ENCODE results near the gene ARHGDIB. TPM values are rescaled to one million over a fixed set of nuclear protein-coding genes. Genes with fewer than 3 reads are reported as not detected.

ARHGDIB gene
- 0.77 and 0.94 TPM in 2 replicates for polyA plus RNA-seq (2014; cell fraction: cytosol; rRNA removed)
- 0.50 and 3.4 TPM in 2 replicates for polyA plus RNA-seq (2014; cell fraction: nucleus; rRNA removed)

DNA sequence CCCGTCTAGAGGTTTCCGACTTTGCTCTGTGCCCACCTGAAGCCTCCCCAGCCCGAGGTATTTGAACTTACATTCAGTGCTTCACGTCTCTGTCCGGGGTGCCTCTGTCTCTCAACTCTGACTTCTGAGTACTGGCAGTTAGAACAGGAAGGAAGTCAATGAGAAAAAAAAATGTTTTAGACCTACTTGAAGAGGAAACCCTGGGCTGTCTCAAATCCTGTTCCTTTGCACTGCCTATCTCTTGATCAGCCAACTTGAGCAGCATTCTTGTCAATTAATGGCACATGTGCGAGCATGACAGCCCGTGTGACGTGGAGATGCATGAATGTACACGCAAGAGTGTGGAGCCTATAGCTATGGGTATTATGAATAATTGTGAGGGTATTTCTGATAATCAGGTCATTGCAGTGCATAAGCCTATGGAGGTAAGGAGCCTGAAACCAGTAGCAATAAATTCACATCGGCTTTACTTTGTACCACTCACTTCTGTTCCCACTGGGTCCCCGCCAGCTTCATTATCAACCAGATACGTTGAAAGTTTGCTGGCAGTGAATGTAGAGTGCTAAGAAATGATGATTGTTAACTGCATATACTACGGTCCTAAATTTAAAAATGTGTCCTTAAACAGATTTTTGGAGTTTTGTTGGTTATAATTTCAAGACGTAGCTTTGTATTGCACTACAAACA is at the start of gene ARHGDIB:
ARHGDIB (minus strand) TSS at position 136 of the 687 bp plus-strand sequence. CDS start 10,889 bp downstream, outside the sequence.
- DNase-seq (ENCODE audit: low spot score) = peak; percentile 41

DNA sequence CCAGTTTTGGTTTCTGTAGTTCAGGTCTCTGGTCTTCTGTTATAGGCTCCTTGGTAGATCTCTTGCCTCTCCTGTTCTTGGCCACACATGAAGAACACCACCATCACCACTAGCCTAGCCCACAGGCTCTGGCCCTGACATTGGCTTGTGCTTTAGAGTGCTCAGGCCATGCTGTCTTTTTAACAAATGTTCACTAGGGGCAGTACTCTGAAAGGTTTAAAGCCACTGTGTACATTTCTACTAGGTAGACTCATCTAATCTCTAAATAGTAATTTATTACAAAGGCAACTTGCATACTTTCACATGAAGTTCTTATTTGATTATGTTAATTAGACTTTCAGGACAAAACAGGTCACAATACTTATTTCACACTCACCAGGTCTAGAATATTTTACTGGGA is 49.8 kb upstream of the ARHGDIB start:
- no peak for DNase-seq (ENCODE audit: low spot score)

DNA sequence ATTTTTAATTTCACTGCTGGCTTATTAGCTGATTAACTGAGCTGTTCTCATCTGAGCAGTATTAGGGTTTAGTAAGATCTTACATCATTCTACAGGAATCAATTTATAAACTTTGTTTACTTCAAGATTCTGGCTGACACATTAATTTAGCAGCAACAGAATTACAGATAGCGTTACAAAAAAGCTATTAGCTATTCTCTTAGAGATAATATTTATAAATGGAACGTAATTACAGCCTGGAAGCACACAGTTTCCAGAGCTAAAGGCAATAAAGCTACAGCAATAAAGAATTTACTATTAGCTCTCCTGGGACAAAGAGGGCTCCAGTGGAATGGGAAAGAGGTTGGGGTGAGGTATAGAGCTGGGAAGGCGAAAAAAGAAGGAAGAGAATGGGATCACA is 46.1 kb upstream of the ARHGDIB start:
- no peak for DNase-seq (ENCODE audit: low spot score)

DNA sequence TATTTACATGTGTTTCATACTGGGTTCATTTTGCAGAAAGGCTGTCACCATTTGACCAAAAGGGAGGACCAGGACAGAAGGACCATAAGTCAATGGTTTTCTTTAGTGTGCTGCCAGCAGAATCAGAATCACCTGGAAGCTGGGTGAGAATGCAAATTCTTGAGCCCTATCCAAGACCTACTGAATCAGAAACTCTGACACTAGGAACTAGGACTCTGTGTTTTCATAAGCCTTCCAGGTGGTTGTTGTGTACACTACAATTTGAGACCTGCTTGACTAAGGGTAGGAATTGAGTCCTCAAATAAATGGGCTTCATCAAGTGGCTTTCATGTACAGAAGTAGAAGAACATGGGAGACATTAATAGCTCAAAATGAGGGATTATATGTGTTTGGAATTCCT is 43.7 kb upstream of the ARHGDIB start:
- no peak for DNase-seq (ENCODE audit: low spot score)

DNA sequence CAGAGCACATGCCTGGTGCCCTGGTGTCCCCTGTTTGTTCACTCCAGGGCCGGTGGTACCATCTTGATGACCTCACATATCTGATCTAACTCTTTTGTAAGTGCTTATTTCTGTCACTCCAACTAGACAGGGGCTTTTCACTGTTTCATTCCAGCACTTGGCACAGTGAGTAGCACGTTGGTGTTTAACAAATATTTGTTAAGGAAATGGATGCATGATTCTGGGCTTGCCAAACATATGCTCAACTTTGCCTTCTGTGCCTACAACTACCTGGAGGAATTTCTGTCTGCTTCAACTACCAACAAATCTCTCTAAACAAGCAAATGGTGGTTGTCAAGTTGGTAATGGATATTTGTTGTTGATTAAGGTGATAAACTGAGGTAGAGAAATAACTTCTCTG is 43.0 kb upstream of the ARHGDIB start:
- peak; percentile 72 for DNase-seq (ENCODE audit: low spot score)

DNA sequence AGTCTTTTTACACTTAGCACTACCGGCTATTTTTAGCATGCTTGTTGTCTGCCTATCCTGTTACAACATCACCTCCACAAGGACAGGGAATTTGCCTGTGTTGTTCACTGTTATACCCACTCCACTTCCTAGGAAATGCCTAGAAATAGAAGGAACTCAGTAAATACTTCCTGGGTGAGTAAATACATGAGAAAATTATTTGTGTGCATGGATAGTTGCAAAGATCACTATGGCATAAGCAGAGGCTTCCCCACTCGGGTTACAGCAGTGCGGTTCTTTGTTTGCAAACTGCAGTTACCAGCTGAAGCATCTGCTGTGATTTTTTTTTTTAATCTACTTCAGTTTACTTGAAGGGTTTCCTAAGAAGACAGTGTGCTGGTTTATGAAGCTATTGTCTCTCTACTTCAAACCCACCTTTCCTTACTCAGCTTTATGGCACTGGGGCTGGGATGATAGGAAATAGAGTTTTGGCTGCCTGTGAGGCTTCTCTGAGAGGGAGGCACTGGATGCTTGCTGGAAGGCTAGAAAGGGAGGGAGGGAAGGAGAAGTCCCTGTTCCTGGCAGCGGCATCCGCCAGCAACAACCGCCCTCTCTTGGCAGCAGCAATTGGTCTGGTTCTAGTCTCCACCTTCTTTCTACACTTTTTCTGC is 40.5 kb upstream of the ARHGDIB start:
- DNase-seq (ENCODE audit: low spot score) = peak; percentile 53

DNA sequence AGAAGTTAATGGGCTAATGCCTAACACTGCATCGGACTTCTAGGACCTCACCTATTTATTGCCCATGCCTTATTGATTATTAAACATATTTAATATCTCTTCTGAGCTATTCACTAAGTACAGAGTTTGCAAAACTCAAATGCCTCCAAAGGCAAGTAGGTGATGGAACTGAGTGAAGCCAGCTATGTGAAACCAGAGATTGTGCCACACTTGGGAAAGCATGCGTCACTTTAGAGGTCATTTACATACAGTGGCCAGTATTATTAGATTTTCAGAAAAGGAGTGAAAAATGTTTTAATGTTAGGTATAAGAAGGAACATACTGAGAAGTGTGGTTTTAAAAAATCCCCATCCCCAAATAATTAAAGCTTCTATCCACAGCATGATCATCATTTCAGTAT is 39.2 kb upstream of the ARHGDIB start:
- DNase-seq (ENCODE audit: low spot score) = no peak

DNA sequence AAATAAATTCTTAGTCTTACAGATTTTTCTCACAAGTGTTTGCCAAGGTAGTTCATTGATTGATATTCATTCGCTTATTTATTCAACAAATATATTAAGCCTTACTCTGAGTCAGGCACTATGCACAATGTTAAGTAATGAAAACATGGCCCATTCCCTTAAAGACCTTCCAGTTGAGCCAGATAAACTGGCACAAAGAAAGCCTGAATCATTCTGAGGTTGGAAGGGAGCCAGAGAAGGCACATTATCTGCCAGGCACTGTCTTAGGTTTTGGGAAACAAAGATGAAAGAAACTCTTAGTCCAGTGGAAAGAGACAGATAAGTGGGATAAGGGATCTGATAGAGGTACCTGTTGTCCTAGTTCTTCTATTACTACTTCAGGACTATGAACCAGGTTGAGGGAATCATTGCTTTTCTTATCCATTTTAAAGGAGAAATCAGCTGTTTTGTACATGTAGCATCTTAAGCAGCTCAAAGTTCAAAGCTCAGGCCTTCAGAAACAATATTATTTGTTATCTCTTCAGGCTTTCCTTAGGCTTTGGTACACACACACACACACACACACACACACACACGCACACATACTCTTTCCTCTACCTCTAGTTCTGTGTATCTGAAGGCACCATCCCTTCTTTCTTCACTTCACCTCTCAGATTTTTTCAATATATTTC is 38.4 kb upstream of the ARHGDIB start:
- no peak for DNase-seq (ENCODE audit: low spot score)

DNA sequence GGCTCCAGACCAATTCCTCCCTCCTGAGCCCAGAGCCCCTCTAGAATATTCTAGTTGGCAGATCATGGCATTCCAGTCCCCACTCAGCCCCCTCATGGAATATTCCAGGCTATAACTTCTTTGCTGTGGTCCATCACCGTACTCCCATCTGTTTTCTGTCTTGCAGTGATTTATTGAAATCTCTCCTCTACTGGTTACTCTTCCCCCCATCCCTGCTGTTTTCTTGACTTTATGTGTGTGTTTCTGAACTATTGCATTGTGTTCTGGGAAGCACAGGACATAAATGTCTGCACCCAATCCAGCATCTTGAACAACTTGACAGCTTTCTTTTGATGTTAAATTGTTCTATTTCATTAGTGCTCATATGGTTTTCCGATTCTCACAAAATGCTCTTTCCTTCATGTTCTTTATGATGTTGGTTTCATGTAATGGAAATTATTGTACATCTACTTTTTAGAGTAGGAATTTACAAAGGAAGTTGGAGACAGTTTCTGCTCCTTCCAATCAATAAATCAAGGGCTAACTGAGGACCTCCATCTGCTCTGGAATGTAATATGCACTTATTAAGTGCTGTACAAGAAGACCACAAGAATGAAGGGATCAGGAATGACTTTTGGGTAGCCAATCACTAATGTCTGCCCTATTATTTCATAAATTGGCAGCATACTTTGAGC is 37.8 kb upstream of the ARHGDIB start:
- no peak for DNase-seq (ENCODE audit: low spot score)

DNA sequence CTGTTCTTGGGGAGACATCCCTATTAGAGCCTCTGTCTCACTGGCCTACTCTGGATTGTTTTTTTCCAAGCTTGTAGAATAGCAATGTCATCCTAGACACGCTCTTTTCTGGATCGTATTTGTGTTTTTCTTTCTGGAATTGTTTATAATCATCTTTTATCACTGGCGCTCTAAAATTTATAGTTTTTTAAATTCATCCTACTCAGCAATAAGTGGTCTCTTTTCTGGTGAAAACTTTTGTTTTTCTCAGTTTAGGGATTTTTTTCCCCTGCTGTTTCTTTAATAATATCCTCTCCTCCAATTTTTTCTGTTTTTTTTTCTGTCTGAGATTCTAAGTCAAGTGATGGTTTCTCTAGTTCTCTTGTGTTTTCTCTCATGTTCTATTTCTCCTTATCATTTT is 36.6 kb upstream of the ARHGDIB start:
- DNase-seq (ENCODE audit: low spot score) = no peak

DNA sequence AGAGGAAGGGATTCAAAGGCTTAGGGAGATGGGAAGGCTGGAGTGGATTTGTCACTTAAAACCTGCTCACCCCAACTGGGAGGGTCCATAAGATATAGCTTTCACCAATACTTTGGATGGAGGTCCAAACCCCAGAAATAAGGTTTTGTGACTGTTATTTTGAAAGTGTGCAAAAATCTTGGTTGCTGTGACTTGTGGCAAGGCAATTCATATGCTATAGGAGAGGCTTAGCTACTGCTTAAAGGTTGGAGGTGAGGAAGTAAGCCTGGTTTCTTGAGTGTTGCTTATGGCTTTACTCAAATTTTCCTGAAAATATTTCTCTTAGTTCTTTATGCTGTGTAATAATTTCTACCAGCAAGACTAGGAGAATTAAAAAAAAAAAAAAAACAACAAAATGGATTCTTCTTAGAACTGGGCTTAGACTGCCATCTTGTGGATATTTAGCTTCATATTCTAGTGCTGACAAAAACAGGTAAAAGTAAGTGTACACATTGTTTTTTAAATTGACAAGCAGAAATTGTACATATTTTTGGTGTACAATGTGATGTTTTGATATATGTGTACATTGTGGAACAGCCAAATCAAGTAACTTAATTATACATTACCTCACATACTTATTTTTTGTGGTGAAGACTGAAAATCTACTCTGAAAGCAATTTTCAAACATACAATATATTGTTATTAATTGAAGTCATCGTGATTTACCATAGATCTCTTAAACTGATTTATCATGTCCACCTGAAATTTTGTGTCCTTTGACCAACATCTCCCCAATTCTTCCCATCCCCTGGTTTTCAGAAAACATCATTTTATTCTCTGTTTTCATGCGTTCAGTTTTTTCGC is 34.4 kb upstream of the ARHGDIB start:
- DNase-seq (ENCODE audit: low spot score) = peak; percentile 75

DNA sequence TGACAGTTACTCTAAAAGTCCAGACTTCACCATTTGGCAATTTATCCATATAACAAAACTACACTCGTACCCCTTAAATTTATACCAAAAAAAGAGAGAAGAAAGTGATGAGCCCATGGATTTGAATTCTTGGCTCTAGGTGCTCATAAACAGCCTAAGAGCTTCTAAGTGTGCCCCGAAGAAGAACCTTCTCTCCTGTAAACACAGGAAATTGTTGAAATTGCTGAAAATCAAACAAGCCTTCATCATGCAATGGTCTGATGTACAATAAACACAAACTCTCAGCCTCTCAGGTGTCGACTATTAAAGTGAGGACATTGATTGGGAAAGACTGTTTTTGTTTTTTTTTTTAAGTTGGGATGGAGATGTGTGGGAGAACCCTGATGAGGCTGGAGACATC is 33.2 kb upstream of the ARHGDIB start:
- DNase-seq (ENCODE audit: low spot score) = no peak

DNA sequence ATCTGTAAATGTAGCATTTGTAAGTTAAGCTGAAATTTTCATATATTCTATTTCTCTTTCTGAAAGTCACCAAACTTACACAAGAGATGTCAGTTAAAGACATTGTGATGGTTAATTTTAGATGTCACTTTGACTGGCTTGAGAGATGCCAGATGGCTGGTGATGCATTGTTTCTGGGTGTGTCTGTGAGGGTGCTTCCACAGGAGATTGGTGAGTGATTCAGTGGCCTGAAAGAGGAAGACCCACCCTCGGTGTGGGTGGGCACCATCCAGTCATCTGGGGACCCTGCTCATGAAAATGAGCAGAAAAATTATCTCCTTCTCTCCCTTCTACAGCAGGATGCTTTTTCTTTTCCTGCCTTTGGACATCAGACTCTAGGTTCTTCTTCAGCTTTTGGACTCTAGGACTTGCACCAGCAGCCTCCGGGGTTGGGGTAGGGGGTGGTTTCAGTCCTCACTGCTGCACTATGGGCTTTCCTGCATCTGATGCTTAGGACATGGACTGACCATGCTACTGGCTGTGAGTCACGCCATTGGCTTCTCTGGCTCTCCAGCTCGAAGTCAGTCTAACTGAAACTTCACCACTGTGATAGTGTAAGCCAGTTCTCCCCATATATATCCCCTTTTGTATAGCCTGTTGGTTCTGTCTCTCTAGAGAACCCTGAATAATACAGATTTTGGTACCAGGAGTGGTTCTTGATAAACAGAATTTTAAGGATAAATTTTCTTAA is 32.3 kb upstream of the ARHGDIB start:
- peak; percentile 34 for DNase-seq (ENCODE audit: low spot score)

DNA sequence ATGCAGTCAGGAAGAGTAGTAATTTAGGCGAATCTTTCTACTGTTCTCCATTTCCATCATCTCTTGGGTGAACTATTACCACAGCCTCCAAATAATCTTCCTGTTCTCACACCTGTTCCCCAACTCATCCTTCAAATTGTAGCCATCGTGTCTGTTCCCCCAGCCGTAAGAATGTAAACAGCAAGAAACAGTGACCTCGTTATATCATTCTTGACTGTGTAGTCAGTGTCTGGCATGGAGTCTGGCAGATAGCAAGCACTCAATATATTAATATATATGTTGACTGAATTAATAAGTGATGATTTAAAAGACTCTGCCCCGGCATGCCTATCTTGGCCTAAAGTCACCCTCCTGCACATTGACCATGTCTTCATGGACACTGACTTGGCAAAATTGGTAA is 31.7 kb upstream of the ARHGDIB start:
- no peak for DNase-seq (ENCODE audit: low spot score)

DNA sequence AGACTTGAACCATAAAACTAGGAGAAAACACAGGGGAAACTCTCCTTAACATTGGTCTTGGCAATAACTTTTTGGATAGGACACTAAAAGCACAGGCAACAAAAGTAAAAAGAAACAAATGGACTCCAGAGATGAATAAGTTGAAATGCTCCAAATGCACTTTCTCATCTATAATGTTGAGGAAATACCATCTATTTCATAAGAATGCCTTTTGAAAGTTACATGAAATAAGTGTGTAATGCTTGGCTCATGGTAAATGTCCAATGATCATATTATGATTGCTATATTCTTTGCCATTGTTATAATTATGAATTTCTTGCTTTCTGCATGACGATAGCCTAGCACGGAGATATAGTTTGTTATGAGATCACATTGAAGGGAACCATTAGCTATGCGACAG is 31.3 kb upstream of the ARHGDIB start:
- no peak for DNase-seq (ENCODE audit: low spot score)

DNA sequence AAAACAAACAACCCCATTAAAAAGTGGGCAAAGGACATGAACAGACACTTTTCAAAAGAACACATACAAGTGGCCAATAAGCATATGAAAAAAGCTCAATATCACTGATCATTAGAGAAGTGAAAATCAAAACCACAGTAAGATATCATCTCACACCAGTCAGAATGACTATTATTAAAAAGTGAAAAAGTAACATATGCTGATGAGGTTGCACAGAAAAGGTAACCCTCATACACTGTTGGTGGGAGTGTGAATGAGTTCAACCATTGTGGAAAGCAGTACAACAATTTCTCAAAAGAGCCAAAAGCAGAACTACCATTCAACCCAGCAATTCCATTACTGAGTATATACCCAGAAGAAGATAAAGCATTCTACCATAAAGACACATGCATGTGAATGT is 29.7 kb upstream of the ARHGDIB start:
- DNase-seq (ENCODE audit: low spot score) = no peak

DNA sequence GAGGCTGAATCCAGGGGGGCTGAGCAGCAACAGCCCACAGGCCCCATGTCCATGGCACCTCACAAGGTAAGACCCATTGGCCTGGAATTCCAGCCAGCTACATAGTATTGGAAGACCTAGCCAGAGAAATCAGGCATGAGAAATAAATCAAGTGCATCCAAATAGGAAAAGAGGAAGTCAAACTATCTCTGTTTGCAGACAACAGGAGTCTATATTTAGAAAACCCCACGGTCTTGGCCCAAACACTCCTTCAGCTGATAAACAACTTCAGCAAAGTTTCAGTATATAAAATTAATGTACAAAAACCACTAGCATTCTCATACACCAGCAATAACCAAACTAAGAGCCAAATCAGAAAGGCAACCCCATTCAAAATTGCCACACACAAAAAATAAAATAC is 28.4 kb upstream of the ARHGDIB start:
- DNase-seq (ENCODE audit: low spot score) = no peak

DNA sequence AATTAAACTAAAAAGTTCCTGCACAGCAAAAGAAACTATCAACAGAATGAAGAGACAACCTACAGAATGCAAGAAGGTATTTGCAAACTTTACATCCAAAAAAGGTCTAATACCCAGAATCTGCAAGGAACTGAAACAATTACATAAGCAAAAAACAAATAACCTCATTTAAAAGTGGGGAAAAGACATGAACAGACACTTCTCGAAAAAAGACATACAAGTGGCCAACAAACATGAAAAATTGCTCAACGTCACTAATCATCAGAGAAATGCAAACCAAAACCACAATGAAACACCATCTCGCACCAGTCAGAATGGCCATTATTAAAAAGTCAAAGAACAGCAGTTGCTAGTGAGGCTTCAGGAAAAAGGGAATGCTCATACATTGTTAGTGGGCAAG is 26.6 kb upstream of the ARHGDIB start:
- DNase-seq (ENCODE audit: low spot score) = no peak

DNA sequence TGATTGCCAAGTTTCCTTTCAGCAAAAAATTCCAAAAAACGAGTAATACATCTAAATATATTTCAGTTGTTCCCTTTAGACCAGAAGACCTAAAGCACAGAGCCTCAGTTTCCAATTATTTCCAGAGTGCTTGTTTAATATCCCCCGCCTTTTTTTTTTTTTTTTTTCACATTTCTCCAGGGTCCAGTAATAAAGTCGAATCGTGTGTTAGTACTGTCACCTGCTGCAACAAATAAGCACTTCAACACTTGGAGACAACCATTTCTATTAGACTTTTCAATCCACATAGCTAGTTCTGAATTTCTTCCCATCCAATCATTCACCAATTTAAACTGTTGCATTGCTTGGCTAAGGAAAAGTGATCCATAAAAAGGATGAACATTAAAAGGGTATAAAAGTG is 25.0 kb upstream of the ARHGDIB start:
- no peak for DNase-seq (ENCODE audit: low spot score)

DNA sequence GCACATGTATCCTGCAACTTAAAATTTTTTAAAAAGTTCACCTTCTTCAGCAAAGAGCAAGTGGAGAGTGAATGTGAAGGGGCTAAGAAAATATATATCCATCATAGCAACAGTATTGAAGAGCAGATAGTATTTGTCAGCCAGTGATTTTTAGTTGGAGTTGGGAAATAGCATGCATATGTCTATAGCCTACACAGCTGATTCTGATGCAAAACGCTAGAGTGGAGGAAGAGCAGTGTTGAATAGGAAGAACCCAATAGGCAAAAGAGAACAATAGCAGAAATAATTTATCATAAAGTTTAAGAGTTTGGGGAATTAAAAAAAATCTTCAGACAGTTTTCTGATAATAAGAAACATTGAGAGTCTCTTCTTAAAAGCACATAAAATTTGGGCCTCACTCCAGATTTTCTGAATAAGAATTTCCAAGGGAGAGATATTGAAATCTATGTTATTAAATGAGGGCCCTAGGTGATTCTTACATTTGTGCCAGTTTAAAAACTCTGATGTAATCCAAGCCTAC is 23.4 kb upstream of the ARHGDIB start:
- DNase-seq (ENCODE audit: low spot score) = no peak
